ENCODE data around the gene PTBP3. TPM values are rescaled to one million over a fixed set of nuclear protein-coding genes. Genes with fewer than 3 reads are reported as not detected.

Gene PTBP3
- total RNA-seq, 1 experiment from 2014 or later: 100 TPM

- TF ChIP-seq FOXP1 (CRISPR knock-in tag; IDR thresholded peaks at IDR 0.05; ENCODE audit: borderline replicate concordance) (no peak), IRF2 (CRISPR knock-in tag; IDR thresholded peaks at IDR 0.05; ENCODE audit: borderline replicate concordance, low read depth) (no peak)
Observed at GRCh38 chr9:112377684-112378327, 44.4 kb upstream of the PTBP3 start (continued).

DNA sequence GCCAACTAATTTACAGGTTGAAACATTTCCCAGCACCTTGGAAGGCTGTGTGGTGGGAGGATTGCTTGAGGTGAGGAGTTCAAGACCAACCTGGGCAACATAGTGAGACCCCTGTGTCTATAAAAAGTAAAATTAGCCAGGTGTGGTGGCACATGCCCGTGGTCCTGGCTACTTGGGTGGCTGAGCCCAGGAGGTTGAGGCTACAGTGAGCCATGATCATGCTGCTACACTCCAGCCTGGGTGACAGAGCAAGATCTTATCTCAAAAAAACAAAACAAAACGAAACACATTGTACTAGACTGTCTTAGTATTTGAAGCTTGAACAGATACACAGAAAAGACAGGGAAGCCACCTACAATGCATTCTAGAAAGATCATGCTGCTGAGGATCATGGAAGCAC, 43.7 kb upstream of the PTBP3 start:
- CTCF ChIA-PET: no interaction called here
- ATAC-seq (no peak), DNase-seq (ENCODE audit: low spot score) (no peak)
- POLR2A ChIA-PET: no interaction called here
- Mint-ChIP-seq H3K27ac (no peak overlapping the region), H3K4me3 (no peak overlapping the region), H3K27me3 (ENCODE audit: low read depth) (no peaks in the 10 kb centered on the region), H3K9me3 (0 out of 2 replicates have a peak, but pooled peaks cover 3% of the 10 kb centered on the region), H3K4me1 (peaks cover 29% of the 10 kb centered on the region), H3K36me3 (peaks cover 6% of the 10 kb centered on the region)
- TF ChIP-seq CBFB (CRISPR knock-in tag; IDR thresholded peaks at IDR 0.05; ENCODE audit: low read depth) (no peak), ARID4B (CRISPR knock-in tag; IDR thresholded peaks at IDR 0.05; ENCODE audit: borderline replicate concordance) (no peak), TP53 (CRISPR knock-in tag; IDR thresholded peaks at IDR 0.05) (no peak), NFYB (CRISPR knock-in tag; conservative IDR thresholded peaks at IDR 0.05; ENCODE audit: low read depth) (no peak), ZNF396 (CRISPR knock-in tag; IDR thresholded peaks at IDR 0.05; ENCODE audit: borderline replicate concordance) (no peak), E2F4 (CRISPR knock-in tag; IDR thresholded peaks at IDR 0.05; ENCODE audit: borderline replicate concordance, low read depth) (no peak), ZNF232 (CRISPR knock-in tag; IDR thresholded peaks at IDR 0.05) (no peak), ZNF671 (CRISPR knock-in tag; IDR thresholded peaks at IDR 0.05) (no peak), ZNF512 (CRISPR knock-in tag; IDR thresholded peaks at IDR 0.05; ENCODE audit: borderline replicate concordance) (no peak), NFATC4 (CRISPR knock-in tag; IDR thresholded peaks at IDR 0.05) (no peak), MLX (CRISPR knock-in tag; IDR thresholded peaks at IDR 0.05) (no peak), GTF2I (CRISPR knock-in tag; conservative IDR thresholded peaks at IDR 0.05) (no peak), KAT7 (CRISPR knock-in tag; IDR thresholded peaks at IDR 0.05; ENCODE audit: borderline replicate concordance) (no peak), GRHL2 (CRISPR knock-in tag; IDR thresholded peaks at IDR 0.05; ENCODE audit: insufficient replicate concordance, severe bottlenecking) (no peak), USF2 (CRISPR knock-in tag; IDR thresholded peaks at IDR 0.05) (no peak)
- TF ChIP-seq, protein P1, sequence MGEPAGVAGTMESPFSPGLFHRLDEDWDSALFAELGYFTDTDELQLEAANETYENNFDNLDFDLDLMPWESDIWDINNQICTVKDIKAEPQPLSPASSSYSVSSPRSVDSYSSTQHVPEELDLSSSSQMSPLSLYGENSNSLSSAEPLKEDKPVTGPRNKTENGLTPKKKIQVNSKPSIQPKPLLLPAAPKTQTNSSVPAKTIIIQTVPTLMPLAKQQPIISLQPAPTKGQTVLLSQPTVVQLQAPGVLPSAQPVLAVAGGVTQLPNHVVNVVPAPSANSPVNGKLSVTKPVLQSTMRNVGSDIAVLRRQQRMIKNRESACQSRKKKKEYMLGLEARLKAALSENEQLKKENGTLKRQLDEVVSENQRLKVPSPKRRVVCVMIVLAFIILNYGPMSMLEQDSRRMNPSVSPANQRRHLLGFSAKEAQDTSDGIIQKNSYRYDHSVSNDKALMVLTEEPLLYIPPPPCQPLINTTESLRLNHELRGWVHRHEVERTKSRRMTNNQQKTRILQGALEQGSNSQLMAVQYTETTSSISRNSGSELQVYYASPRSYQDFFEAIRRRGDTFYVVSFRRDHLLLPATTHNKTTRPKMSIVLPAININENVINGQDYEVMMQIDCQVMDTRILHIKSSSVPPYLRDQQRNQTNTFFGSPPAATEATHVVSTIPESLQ (CRISPR knock-in tag; IDR thresholded peaks at IDR 0.05): no peak
- TF ChIP-seq, protein P2, sequence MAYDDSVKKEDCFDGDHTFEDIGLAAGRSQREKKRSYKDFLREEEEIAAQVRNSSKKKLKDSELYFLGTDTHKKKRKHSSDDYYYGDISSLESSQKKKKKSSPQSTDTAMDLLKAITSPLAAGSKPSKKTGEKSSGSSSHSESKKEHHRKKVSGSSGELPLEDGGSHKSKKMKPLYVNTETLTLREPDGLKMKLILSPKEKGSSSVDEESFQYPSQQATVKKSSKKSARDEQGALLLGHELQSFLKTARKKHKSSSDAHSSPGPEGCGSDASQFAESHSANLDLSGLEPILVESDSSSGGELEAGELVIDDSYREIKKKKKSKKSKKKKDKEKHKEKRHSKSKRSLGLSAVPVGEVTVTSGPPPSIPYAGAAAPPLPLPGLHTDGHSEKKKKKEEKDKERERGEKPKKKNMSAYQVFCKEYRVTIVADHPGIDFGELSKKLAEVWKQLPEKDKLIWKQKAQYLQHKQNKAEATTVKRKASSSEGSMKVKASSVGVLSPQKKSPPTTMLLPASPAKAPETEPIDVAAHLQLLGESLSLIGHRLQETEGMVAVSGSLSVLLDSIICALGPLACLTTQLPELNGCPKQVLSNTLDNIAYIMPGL (CRISPR knock-in tag; IDR thresholded peaks at IDR 0.05): no peak
- TF ChIP-seq, protein P3, sequence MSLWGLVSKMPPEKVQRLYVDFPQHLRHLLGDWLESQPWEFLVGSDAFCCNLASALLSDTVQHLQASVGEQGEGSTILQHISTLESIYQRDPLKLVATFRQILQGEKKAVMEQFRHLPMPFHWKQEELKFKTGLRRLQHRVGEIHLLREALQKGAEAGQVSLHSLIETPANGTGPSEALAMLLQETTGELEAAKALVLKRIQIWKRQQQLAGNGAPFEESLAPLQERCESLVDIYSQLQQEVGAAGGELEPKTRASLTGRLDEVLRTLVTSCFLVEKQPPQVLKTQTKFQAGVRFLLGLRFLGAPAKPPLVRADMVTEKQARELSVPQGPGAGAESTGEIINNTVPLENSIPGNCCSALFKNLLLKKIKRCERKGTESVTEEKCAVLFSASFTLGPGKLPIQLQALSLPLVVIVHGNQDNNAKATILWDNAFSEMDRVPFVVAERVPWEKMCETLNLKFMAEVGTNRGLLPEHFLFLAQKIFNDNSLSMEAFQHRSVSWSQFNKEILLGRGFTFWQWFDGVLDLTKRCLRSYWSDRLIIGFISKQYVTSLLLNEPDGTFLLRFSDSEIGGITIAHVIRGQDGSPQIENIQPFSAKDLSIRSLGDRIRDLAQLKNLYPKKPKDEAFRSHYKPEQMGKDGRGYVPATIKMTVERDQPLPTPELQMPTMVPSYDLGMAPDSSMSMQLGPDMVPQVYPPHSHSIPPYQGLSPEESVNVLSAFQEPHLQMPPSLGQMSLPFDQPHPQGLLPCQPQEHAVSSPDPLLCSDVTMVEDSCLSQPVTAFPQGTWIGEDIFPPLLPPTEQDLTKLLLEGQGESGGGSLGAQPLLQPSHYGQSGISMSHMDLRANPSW (CRISPR knock-in tag; conservative IDR thresholded peaks at IDR 0.05; ENCODE audit: low read depth): no peak
